HCT116 (cell line): Measurements from ENCODE around the gene ZNF148.

Experiments used
- CTCF ChIP-seq, 3 experiments: fragments of 200-600 bp in 1 of 3; sonication (generic) in 1 of 3; IDR thresholded peaks in 2 of 3; conservative IDR thresholded peaks in 1 of 3; 2 replicates each; pipeline ENCODE4 v1.5.1; 2012 to 2017; ENCODE audit warnings: low read depth in 2 of 3, low read length in 2 of 3, antibody characterized with exemption in 1 of 3, borderline replicate concordance in 1 of 3, control low read depth in 1 of 3, mild to moderate bottlenecking in 1 of 3, mixed read lengths in 1 of 3, mixed run types in 1 of 3, moderate library complexity in 1 of 3; ENCODE audit not compliant: insufficient read depth in 1 of 3
- EZH2 ChIP-seq: fragments of 200-600 bp; sonication (generic); IDR thresholded peaks from 2 replicates; pipeline ENCODE4 v1.6.1; 2017; ENCODE audit warnings: antibody characterized with exemption, mixed run types
- POLR2AphosphoS5 ChIP-seq: IDR thresholded peaks from 2 replicates; pipeline ENCODE4 v1.6.1; 2011; ENCODE audit warnings: mild to moderate bottlenecking, low read depth, low read length, moderate library complexity
- RAD21 ChIP-seq: IDR thresholded peaks from 2 replicates; pipeline ENCODE4 v1.6.1; 2012; ENCODE audit warnings: low read depth, mild to moderate bottlenecking
- SP1 ChIP-seq: IDR thresholded peaks from 2 replicates; pipeline ENCODE4 v1.6.1; 2012; ENCODE audit warnings: low read depth
- SRF ChIP-seq: IDR thresholded peaks from 2 replicates; pipeline ENCODE4 v1.6.1; 2012; ENCODE audit warnings: low read depth
- YY1 ChIP-seq: IDR thresholded peaks from 2 replicates; pipeline ENCODE4 v1.6.1; 2011; ENCODE audit warnings: low read length, low read depth, moderate library complexity, mild to moderate bottlenecking; ENCODE audit not compliant: insufficient replicate concordance; ENCODE audit errors: extremely low read depth
- ZBTB33 ChIP-seq: IDR thresholded peaks from 2 replicates; pipeline ENCODE4 v1.6.1; 2011; ENCODE audit warnings: mild to moderate bottlenecking, low read length, moderate library complexity; ENCODE audit not compliant: insufficient replicate concordance; ENCODE audit errors: extremely low read depth
- ZNF274 ChIP-seq: fragments of 200-500 bp; sonication (Bioruptor generic); IDR thresholded peaks from 2 replicates; pipeline ENCODE4 v1.6.1; 2014; ENCODE audit warnings: mild to moderate bottlenecking, low read depth, low read length, inconsistent platforms
- TF ChIP-seq, protein P1 (sequence below): IDR thresholded peaks from 2 replicates; pipeline ENCODE4 v1.6.1; 2012
- TF ChIP-seq, protein P2 (sequence below): IDR thresholded peaks from 2 replicates; pipeline ENCODE4 v1.6.1; 2012; ENCODE audit warnings: low read depth

DNA sequence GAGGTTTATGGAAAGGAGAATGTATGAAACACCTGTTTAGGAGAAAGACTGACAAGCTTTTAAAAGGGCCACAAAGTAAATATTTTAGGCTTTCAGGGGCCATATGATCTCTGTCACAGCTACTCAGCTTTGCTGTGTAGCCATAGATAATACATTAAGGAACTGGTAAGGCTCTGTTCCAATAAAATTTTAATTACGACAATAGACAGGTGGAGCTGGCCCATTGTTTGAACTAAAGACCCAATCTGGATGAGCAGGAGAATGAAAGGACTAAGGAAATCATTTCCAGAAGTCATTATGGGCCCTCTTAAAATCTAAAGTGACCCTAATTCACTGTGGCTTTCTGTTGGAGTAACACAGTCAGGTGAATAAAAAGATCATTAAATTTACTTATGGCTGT lies 114.1 kb downstream of the ZNF148 start:
- TF ChIP-seq ZBTB33 (no peak), CTCF (IDR thresholded peaks at IDR 0.05 in 2 of 3, conservative IDR thresholded peaks at IDR 0.05 in 1 of 3; ENCODE audit: borderline replicate concordance in 1 of 3, insufficient read depth in 1 of 3, low read depth in 2 of 3, low read length in 2 of 3) (no peak), POLR2AphosphoS5 (no peak), SP1 (no peak), EZH2 (no peak), ZNF274 (no peak), SRF (no peak), RAD21 (no peak), YY1 (no peak)
- TF ChIP-seq, protein P1, sequence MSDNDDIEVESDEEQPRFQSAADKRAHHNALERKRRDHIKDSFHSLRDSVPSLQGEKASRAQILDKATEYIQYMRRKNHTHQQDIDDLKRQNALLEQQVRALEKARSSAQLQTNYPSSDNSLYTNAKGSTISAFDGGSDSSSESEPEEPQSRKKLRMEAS: no peak
- TF ChIP-seq, protein P2, sequence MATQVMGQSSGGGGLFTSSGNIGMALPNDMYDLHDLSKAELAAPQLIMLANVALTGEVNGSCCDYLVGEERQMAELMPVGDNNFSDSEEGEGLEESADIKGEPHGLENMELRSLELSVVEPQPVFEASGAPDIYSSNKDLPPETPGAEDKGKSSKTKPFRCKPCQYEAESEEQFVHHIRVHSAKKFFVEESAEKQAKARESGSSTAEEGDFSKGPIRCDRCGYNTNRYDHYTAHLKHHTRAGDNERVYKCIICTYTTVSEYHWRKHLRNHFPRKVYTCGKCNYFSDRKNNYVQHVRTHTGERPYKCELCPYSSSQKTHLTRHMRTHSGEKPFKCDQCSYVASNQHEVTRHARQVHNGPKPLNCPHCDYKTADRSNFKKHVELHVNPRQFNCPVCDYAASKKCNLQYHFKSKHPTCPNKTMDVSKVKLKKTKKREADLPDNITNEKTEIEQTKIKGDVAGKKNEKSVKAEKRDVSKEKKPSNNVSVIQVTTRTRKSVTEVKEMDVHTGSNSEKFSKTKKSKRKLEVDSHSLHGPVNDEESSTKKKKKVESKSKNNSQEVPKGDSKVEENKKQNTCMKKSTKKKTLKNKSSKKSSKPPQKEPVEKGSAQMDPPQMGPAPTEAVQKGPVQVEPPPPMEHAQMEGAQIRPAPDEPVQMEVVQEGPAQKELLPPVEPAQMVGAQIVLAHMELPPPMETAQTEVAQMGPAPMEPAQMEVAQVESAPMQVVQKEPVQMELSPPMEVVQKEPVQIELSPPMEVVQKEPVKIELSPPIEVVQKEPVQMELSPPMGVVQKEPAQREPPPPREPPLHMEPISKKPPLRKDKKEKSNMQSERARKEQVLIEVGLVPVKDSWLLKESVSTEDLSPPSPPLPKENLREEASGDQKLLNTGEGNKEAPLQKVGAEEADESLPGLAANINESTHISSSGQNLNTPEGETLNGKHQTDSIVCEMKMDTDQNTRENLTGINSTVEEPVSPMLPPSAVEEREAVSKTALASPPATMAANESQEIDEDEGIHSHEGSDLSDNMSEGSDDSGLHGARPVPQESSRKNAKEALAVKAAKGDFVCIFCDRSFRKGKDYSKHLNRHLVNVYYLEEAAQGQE: no peak
